IMR-90 (cell line): ENCODE data around the gene JMJD1C.

Experiments used
- CEBPB ChIP-seq: IDR thresholded peaks from 2 replicates; pipeline ENCODE4 v1.6.1; 2012; ENCODE audit warnings: low read depth, low read length, improper control_type of control experiment
- CHD1 ChIP-seq: IDR thresholded peaks from 2 replicates; pipeline ENCODE4 v1.6.1; 2012; ENCODE audit warnings: low read depth, low read length, improper control_type of control experiment
- CTCF ChIP-seq: conservative IDR thresholded peaks from 2 replicates; pipeline ENCODE4 v1.5.1; 2012; ENCODE audit warnings: mild to moderate bottlenecking, low read depth, low read length, improper control_type of control experiment
- MAZ ChIP-seq: IDR thresholded peaks from 2 replicates; pipeline ENCODE4 v1.6.1; 2012; ENCODE audit warnings: low read depth, mild to moderate bottlenecking, low read length, improper control_type of control experiment, moderate library complexity, borderline replicate concordance
- NFE2L2 ChIP-seq: fragments of 150-350 bp; IDR thresholded peaks from 2 replicates; pipeline ENCODE4 v1.6.1; 2016; ENCODE audit warnings: low read depth, mild to moderate bottlenecking, low read length
- RAD21 ChIP-seq: IDR thresholded peaks from 2 replicates; pipeline ENCODE4 v1.6.1; 2012; ENCODE audit warnings: low read length, improper control_type of control experiment

GRCh38 chr10:63391812-63392211 lies 74.0 kb downstream of the JMJD1C start:
- TF ChIP-seq RAD21 (no peak), CTCF (no peak), CEBPB (no peak), MAZ (no peak), NFE2L2 (no peak), CHD1 (no peak)
